ENCODE results near the gene DUSP12.
A peak's percentile ranks its signal among the peaks of the same experiment; 100 is the strongest.

DUSP12 gene, protein sequence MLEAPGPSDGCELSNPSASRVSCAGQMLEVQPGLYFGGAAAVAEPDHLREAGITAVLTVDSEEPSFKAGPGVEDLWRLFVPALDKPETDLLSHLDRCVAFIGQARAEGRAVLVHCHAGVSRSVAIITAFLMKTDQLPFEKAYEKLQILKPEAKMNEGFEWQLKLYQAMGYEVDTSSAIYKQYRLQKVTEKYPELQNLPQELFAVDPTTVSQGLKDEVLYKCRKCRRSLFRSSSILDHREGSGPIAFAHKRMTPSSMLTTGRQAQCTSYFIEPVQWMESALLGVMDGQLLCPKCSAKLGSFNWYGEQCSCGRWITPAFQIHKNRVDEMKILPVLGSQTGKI

DNA sequence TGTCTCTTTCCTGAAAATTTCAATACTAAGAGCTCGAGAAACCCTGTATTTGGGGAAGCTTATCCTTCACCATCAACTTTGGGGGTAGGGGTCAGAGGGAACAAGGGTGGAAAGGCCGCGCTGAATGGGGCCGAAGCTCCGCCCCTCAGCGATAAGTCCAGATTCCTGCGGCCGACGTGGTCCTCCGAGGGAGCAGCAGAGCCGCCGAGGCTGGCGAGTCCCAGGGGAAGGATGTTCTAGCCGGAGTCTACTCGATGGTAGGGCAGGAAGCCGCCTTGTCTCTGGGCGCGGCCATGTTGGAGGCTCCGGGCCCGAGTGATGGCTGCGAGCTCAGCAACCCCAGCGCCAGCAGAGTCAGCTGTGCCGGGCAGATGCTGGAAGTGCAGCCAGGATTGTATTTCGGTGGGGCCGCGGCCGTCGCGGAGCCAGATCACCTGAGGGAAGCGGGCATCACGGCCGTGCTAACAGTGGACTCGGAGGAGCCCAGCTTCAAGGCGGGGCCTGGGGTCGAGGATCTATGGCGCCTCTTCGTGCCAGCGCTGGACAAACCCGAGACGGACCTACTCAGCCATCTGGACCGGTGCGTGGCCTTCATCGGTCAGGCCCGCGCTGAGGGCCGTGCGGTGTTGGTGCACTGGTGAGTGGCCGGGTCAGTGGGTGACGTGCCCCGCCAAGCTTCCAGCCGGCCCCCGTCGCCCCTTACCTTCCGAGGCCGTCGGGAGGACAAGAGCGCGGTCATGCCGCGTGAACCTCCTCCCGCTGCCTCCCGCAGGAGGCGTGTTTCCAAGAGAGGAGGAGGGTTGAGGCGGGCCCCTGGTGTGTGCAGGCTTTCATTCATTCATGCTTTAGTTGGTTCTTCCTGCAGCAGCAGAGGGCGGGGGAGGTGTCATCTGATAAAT is at the start of gene DUSP12:
Gene DUSP12 (plus strand): TSS at position 278 of the 899 bp plus-strand sequence. CDS start 16 bp downstream, at position 294.
- H3K4me3 ChIP-seq (ENCODE audit: low read length), result peak within 1 kb of the TSS; percentile 91
- peak; percentile 83 for DNase-seq (ENCODE audit: low read depth)
- TF ChIP-seq, protein P1, sequence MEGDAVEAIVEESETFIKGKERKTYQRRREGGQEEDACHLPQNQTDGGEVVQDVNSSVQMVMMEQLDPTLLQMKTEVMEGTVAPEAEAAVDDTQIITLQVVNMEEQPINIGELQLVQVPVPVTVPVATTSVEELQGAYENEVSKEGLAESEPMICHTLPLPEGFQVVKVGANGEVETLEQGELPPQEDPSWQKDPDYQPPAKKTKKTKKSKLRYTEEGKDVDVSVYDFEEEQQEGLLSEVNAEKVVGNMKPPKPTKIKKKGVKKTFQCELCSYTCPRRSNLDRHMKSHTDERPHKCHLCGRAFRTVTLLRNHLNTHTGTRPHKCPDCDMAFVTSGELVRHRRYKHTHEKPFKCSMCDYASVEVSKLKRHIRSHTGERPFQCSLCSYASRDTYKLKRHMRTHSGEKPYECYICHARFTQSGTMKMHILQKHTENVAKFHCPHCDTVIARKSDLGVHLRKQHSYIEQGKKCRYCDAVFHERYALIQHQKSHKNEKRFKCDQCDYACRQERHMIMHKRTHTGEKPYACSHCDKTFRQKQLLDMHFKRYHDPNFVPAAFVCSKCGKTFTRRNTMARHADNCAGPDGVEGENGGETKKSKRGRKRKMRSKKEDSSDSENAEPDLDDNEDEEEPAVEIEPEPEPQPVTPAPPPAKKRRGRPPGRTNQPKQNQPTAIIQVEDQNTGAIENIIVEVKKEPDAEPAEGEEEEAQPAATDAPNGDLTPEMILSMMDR (conservative IDR thresholded peaks at IDR 0.05; ENCODE audit: low read depth, low read length), result peak; percentile 22

DNA sequence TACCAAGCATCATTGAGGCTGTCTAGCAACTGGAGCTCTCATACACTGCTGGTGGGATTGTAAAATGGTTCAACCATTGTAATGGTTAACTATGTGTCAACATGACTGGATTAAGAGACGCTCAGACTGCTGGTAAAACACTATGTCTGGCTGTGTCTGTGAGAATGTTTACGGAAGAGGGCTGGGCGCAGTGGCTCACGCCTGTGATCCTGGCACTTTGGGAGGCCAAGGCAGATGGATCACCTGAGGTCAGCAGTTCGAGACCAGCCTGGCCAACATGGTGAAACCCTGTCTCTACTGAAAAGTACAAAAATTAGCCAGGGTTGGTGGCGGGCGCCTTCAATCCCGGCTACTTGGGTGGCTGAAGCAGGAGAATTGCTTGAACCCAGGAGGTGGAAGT is 47.3 kb upstream of the DUSP12 start:
- TF ChIP-seq, protein P1 (conservative IDR thresholded peaks at IDR 0.05; ENCODE audit: low read depth, low read length), result no peak
- H3K4me3 ChIP-seq (ENCODE audit: low read length), result no peak overlapping the region
- DNase-seq (ENCODE audit: low read depth), result no peak

DNA sequence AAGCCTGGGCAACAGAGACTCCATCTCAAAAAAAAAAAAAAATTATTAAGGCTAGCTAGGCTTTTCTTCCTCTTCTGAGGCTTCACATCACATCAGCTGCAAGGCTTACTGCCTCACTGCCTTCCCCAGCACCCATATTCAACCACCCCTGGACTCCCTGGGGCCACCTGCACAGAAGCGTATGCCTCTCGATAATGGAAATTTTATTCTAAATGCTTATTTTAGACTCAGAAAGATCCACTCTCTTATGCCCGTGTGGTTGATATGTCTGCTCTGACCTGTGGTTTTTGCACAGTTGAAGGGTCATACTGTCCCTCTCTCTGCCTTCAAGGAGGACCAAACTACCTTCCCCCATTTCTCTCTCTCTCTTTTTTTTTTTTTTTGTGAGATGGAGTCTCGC is 44.0 kb upstream of the DUSP12 start:
- no peak for DNase-seq (ENCODE audit: low read depth)
- TF ChIP-seq, protein P1 (conservative IDR thresholded peaks at IDR 0.05; ENCODE audit: low read depth, low read length), result no peak
- no peak overlapping the region for H3K4me3 ChIP-seq (ENCODE audit: low read length)

DNA sequence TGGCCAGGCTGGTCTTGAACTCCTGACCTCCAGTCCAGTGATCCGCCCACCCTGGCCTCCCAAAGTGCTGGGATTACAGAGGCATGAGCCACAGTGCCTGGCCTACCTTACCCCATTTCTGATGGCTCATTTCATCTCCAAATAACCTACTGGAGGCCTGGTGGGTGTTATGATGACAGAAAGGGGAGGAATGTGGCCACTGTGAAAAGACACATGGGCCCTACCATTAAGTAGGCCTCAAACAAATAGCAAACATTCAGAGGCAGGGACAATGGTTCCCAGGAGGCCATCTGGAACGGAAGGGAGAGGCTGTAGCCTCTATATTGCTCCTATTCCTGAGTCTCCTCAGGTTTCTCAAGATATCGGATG is 43.5 kb upstream of the DUSP12 start:
- no peak for DNase-seq (ENCODE audit: low read depth)
- no peak overlapping the region for H3K4me3 ChIP-seq (ENCODE audit: low read length)
- TF ChIP-seq, protein P1 (conservative IDR thresholded peaks at IDR 0.05; ENCODE audit: low read depth, low read length), result no peak

DNA sequence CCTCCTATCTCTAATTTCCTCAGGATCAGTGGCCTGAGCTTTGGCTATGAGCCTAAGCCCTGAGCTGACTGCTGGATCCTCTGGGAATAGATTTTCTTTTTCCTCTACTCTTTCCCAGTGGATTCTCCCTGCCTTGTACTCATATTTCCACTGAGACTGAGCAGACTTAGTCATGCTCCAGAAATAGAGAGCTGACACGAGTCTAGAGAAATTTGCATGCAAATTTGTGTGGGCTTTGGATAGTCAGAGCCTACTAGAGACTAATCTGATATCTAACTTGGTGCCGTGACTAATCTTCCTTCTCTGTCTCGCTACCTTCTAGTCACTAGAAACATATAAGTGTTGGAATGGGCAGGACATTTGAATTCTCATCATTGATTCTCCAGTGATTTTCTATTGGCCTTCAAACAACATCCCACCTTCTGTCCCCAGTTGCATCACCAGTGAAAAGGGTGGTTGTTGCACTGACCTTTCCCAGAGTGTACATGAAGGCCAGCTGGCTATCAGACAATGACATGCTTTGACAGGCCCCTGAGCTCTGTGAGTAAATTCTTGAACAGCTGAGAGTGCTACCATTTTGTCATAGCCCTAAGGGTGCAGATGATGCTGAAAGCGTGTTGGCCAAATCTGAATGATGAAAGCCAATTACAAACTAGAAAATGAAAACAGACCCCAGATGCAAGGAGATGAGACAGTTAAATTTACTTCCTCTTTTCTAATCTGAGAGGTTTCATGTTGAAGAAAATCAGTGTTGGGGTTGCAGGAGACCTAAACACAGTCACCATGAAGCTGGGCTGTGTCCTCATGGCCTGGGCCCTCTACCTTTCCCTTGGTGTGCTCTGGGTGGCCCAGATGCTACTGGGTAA is 42.9 kb upstream of the DUSP12 start, which contains the start of gene FCRLA:
Gene FCRLA (plus strand): TSS at position 748 of the 866 bp plus-strand sequence. CDS start 36 bp downstream, at position 784.
- no peak within 1 kb of the TSS for H3K4me3 ChIP-seq (ENCODE audit: low read length)
- DNase-seq (ENCODE audit: low read depth), result no peak
- TF ChIP-seq, protein P1 (conservative IDR thresholded peaks at IDR 0.05; ENCODE audit: low read depth, low read length), result no peak

DNA sequence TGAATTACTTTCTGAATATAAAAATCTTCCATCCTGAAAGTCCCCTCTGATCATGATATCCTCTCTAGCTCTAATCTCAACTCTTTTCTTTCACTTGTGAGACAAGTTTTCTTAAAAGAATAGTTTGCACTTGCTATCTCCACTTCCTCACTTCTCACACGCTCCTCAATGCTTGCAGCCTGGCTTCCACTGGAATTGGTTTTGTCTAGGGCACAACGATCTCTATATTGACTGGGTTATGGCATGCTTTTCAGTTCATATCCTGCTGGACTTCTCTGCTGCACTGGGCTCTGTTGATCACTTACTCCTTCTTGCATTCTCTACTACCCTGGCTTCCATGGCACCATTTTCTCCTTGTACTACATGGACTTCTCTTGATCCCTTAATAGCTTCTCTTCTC is 42.1 kb upstream of the DUSP12 start:
- H3K4me3 ChIP-seq (ENCODE audit: low read length), result no peak overlapping the region
- DNase-seq (ENCODE audit: low read depth), result no peak
- TF ChIP-seq, protein P1 (conservative IDR thresholded peaks at IDR 0.05; ENCODE audit: low read depth, low read length), result no peak
